GM19240 (cell line): ENCODE results near the gene KIF26A.

Source experiments
- DNase-seq: peaks from one replicate; pipeline ENCODE4 v3.0.0; 2011; ENCODE audit warnings: low spot score; ENCODE audit not compliant: insufficient read length

Gene KIF26A

GRCh38 chr14:104156142-104156541, 17.8 kb downstream of the KIF26A start:
- no peak for DNase-seq

GRCh38 chr14:104157016-104157928, 18.9 kb downstream of the KIF26A start:
- no peak for DNase-seq

GRCh38 chr14:104158827-104159798, 20.7 kb downstream of the KIF26A start:
- no peak for DNase-seq

GRCh38 chr14:104159990-104160389, 21.6 kb downstream of the KIF26A start:
- no peak for DNase-seq

GRCh38 chr14:104161602-104162367, 23.4 kb downstream of the KIF26A start:
- no peak for DNase-seq

GRCh38 chr14:104162495-104162894, 24.1 kb downstream of the KIF26A start:
- DNase-seq: no peak

- no peak for DNase-seq
These were observed 25.2 kb downstream of the KIF26A start for GRCh38 chr14:104163541-104163940.

GRCh38 chr14:104164041-104164440, 25.7 kb downstream of the KIF26A start:
- no peak for DNase-seq

- no peak for DNase-seq
These were observed 26.1 kb downstream of the KIF26A start for GRCh38 chr14:104164512-104164911.

- no peak for DNase-seq
These were observed 28.3 kb downstream of the KIF26A start for GRCh38 chr14:104166698-104167097.

GRCh38 chr14:104168603-104169002, 30.2 kb downstream of the KIF26A start:
- no peak for DNase-seq

- no peak for DNase-seq
These were observed 30.8 kb downstream of the KIF26A start for GRCh38 chr14:104169005-104169698.

GRCh38 chr14:104169699-104170479, 31.5 kb downstream of the KIF26A start:
- no peak for DNase-seq

- DNase-seq: no peak
These were observed 32.8 kb downstream of the KIF26A start for GRCh38 chr14:104171029-104171697.

- no peak for DNase-seq
These were observed 33.5 kb downstream of the KIF26A start for GRCh38 chr14:104171895-104172294.

GRCh38 chr14:104172349-104172748, 34.0 kb downstream of the KIF26A start:
- no peak for DNase-seq

GRCh38 chr14:104172880-104173279, 34.5 kb downstream of the KIF26A start:
- DNase-seq: no peak

GRCh38 chr14:104174051-104174450, 35.7 kb downstream of the KIF26A start:
- no peak for DNase-seq

- no peak for DNase-seq
These were observed 36.7 kb downstream of the KIF26A start for GRCh38 chr14:104175041-104175440.
